ENCODE data around the gene MAPK8. TPM values are rescaled to one million over a fixed set of nuclear protein-coding genes. Genes with fewer than 3 reads are reported as not detected.

MAPK8 gene
- polyA plus RNA-seq, 2 donors: 14.5 to 16.1 TPM

- Histone ChIP-seq H3K27ac (ENCODE audit: low read depth in 2 of 2, low read length in 1 of 2) (no peak overlapping the region), H3K36me3 (ENCODE audit: control insufficient read depth in 2 of 2, insufficient read depth in 2 of 2, low read length in 1 of 2) (no peaks in the 10 kb centered on the region)
- WGBS, 2 donors: 85 to 89% methylated on average over 19 of the region's 19 CpGs
Observed at GRCh38 chr10:48453451-48454301, 147.2 kb downstream of the MAPK8 start.

DNA sequence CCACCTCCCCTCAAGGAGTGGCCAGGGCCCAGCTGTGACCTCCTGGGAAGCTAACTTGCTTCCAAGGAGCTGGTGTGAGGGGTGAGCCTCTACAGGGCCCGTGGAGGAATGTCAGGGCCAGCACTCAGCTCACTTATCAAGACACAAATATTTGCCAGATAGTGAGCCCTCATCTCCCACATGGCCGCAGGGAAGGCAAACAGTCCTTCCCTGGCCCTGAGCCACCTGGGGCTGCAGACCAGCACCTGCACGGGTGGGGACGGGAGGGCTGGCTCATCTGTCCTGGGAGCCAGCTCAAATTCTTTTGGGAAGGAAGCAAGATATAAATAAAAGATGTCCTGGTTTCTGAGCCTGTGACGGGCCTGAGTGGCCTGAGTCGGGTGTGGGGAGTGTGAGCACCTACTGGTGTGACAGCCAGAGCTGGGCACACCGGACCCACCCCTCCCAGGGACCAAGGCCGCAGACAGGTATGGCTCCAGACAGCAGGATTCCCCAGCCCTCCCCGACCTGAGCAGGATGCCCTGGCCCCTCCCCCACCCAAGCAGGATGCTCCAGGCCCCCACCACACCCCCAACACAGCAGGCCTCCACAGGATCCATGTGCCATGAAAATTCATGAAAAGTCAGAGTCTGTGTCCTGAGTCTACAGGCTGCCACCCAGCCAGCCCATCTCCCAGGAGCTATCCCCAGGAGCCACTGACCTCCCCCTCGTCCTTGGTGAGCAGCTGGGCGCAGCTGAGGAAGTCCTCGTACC lies 148.0 kb downstream of the MAPK8 start:
- H3K27ac ChIP-seq (ENCODE audit: low read depth in 2 of 2, low read length in 1 of 2): no peak overlapping the region
- H3K9me3 ChIP-seq (ENCODE audit: control insufficient read depth in 2 of 2, insufficient read depth in 1 of 2, low read depth in 1 of 2, low read length in 1 of 2): no peaks in the 10 kb centered on the region
- H3K27me3 ChIP-seq (ENCODE audit: control insufficient read depth in 1 of 2, insufficient read depth in 2 of 2, low read length in 2 of 2): no peaks in the 10 kb centered on the region
- 67 to 82% methylated on average over 12 of the region's 12 CpGs for WGBS, 2 donors
- H3K36me3 ChIP-seq (ENCODE audit: control insufficient read depth in 2 of 2, insufficient read depth in 2 of 2, low read length in 1 of 2): no peaks in the 10 kb centered on the region
- peaks cover 3 to 5% of the 10 kb centered on the region in 2 donors for H3K4me1 ChIP-seq (ENCODE audit: control insufficient read depth in 2 of 2, insufficient read depth in 2 of 2, low read length in 1 of 2)
- no peak overlapping the region for H3K4me3 ChIP-seq (ENCODE audit: low read depth in 1 of 2, low read length in 2 of 2)

More at GRCh38 chr10:48453451-48454301, 147.2 kb downstream of the MAPK8 start:
- Histone ChIP-seq H3K4me1 (ENCODE audit: control insufficient read depth in 2 of 2, insufficient read depth in 2 of 2, low read length in 1 of 2) (peaks cover 3 to 5% of the 10 kb centered on the region in 2 donors), H3K9me3 (ENCODE audit: control insufficient read depth in 2 of 2, insufficient read depth in 1 of 2, low read depth in 1 of 2, low read length in 1 of 2) (no peaks in the 10 kb centered on the region), H3K4me3 (ENCODE audit: low read depth in 1 of 2, low read length in 2 of 2) (no peak overlapping the region), H3K27me3 (ENCODE audit: control insufficient read depth in 1 of 2, insufficient read depth in 2 of 2, low read length in 2 of 2) (no peaks in the 10 kb centered on the region)

DNA sequence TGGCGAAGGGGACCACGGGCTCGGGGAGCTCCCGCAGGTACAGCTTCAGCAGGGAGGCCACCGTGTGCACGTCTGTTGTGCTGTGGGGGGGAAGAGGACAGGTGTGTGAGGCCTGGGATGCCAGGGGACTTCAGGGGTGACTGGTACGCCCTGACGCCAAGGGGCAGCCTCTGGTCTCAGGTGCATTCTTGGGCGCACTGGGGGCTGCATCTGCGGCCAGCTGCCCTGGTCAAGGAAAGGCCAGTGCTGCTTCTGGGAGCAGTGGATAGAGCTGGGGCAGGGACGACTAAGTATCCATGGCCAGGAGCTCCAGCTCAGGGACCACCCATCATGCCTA lies 148.5 kb downstream of the MAPK8 start:
- WGBS, 2 donors: 94% methylated on average over 11 of the region's 11 CpGs
- Histone ChIP-seq H3K9me3 (ENCODE audit: control insufficient read depth in 2 of 2, insufficient read depth in 1 of 2, low read depth in 1 of 2, low read length in 1 of 2) (no peaks in the 10 kb centered on the region), H3K4me1 (ENCODE audit: control insufficient read depth in 2 of 2, insufficient read depth in 2 of 2, low read length in 1 of 2) (peaks cover 4% of the 10 kb centered on the region in 2 donors), H3K27me3 (ENCODE audit: control insufficient read depth in 1 of 2, insufficient read depth in 2 of 2, low read length in 2 of 2) (no peaks in the 10 kb centered on the region), H3K36me3 (ENCODE audit: control insufficient read depth in 2 of 2, insufficient read depth in 2 of 2, low read length in 1 of 2) (no peaks in the 10 kb centered on the region), H3K4me3 (ENCODE audit: low read depth in 1 of 2, low read length in 2 of 2) (no peak overlapping the region), H3K27ac (ENCODE audit: low read depth in 2 of 2, low read length in 1 of 2) (no peak overlapping the region)

- H3K9me3 ChIP-seq (ENCODE audit: control insufficient read depth in 2 of 2, insufficient read depth in 1 of 2, low read depth in 1 of 2, low read length in 1 of 2): no peaks in the 10 kb centered on the region
- WGBS, 2 donors: 93 to 98% methylated on average over 13 to 15 of the region's 15 CpGs
- no peaks in the 10 kb centered on the region for H3K27me3 ChIP-seq (ENCODE audit: control insufficient read depth in 1 of 2, insufficient read depth in 2 of 2, low read length in 2 of 2)
- no peak overlapping the region for H3K4me3 ChIP-seq (ENCODE audit: low read depth in 1 of 2, low read length in 2 of 2)
- no peaks in the 10 kb centered on the region for H3K36me3 ChIP-seq (ENCODE audit: control insufficient read depth in 2 of 2, insufficient read depth in 2 of 2, low read length in 1 of 2)
- H3K27ac ChIP-seq (ENCODE audit: low read depth in 2 of 2, low read length in 1 of 2): no peak overlapping the region
- peaks cover 3 to 4% of the 10 kb centered on the region in 2 donors for H3K4me1 ChIP-seq (ENCODE audit: control insufficient read depth in 2 of 2, insufficient read depth in 2 of 2, low read length in 1 of 2)
Observed at GRCh38 chr10:48455392-48456151, 149.1 kb downstream of the MAPK8 start.

DNA sequence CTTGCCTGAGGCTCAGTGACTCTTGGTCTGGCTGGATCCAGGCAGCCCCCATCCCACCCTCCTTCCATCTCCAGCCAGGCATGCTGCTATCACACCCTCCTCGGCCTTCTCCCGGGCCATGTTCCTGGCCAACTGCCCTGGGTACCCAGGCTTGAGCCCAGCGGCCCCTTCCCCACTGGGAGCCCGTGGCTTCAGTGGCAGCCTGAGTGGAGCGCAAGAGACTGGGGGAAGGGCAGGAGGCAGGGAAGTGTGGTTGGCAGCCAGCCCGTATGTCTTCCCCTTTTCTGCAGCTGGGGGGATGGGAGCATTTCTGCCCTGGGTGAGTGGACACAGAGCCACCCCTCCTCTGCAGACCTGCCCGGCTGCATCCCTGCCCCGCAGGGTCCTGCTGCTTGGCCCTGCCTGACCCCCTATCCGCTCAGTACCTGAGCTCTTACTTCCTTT lies 149.9 kb downstream of the MAPK8 start:
- Histone ChIP-seq H3K9me3 (ENCODE audit: control insufficient read depth in 2 of 2, insufficient read depth in 1 of 2, low read depth in 1 of 2, low read length in 1 of 2) (no peaks in the 10 kb centered on the region), H3K27me3 (ENCODE audit: control insufficient read depth in 1 of 2, insufficient read depth in 2 of 2, low read length in 2 of 2) (no peaks in the 10 kb centered on the region), H3K4me3 (ENCODE audit: low read depth in 1 of 2, low read length in 2 of 2) (no peak overlapping the region), H3K27ac (ENCODE audit: low read depth in 2 of 2, low read length in 1 of 2) (no peak overlapping the region), H3K36me3 (ENCODE audit: control insufficient read depth in 2 of 2, insufficient read depth in 2 of 2, low read length in 1 of 2) (no peaks in the 10 kb centered on the region), H3K4me1 (ENCODE audit: control insufficient read depth in 2 of 2, insufficient read depth in 2 of 2, low read length in 1 of 2) (peaks cover 0 to 4% of the 10 kb centered on the region in 2 donors)
- 34 to 52% methylated on average over 9 of the region's 9 CpGs for WGBS, 2 donors

- Histone ChIP-seq H3K27me3 (ENCODE audit: control insufficient read depth in 1 of 2, insufficient read depth in 2 of 2, low read length in 2 of 2) (no peaks in the 10 kb centered on the region), H3K4me3 (ENCODE audit: low read depth in 1 of 2, low read length in 2 of 2) (no peak overlapping the region), H3K9me3 (ENCODE audit: control insufficient read depth in 2 of 2, insufficient read depth in 1 of 2, low read depth in 1 of 2, low read length in 1 of 2) (no peaks in the 10 kb centered on the region), H3K36me3 (ENCODE audit: control insufficient read depth in 2 of 2, insufficient read depth in 2 of 2, low read length in 1 of 2) (no peaks in the 10 kb centered on the region), H3K4me1 (ENCODE audit: control insufficient read depth in 2 of 2, insufficient read depth in 2 of 2, low read length in 1 of 2) (peaks cover 0 to 4% of the 10 kb centered on the region in 2 donors), H3K27ac (ENCODE audit: low read depth in 2 of 2, low read length in 1 of 2) (no peak overlapping the region)
- 73 to 75% methylated on average over 23 to 24 of the region's 24 CpGs for WGBS, 2 donors
Observed at GRCh38 chr10:48456808-48457761, 150.6 kb downstream of the MAPK8 start.

- Histone ChIP-seq H3K27ac (ENCODE audit: low read depth in 2 of 2, low read length in 1 of 2) (no peak overlapping the region), H3K4me3 (ENCODE audit: low read depth in 1 of 2, low read length in 2 of 2) (no peak overlapping the region), H3K36me3 (ENCODE audit: control insufficient read depth in 2 of 2, insufficient read depth in 2 of 2, low read length in 1 of 2) (no peaks in the 10 kb centered on the region), H3K27me3 (ENCODE audit: control insufficient read depth in 1 of 2, insufficient read depth in 2 of 2, low read length in 2 of 2) (no peaks in the 10 kb centered on the region), H3K9me3 (ENCODE audit: control insufficient read depth in 2 of 2, insufficient read depth in 1 of 2, low read depth in 1 of 2, low read length in 1 of 2) (no peaks in the 10 kb centered on the region), H3K4me1 (ENCODE audit: control insufficient read depth in 2 of 2, insufficient read depth in 2 of 2, low read length in 1 of 2) (peaks cover 0 to 4% of the 10 kb centered on the region in 2 donors)
- 69 to 72% methylated on average over 5 of the region's 5 CpGs for whole genome bisulfite sequencing, 2 donors
Observed at GRCh38 chr10:48457949-48458661, 151.6 kb downstream of the MAPK8 start.

DNA sequence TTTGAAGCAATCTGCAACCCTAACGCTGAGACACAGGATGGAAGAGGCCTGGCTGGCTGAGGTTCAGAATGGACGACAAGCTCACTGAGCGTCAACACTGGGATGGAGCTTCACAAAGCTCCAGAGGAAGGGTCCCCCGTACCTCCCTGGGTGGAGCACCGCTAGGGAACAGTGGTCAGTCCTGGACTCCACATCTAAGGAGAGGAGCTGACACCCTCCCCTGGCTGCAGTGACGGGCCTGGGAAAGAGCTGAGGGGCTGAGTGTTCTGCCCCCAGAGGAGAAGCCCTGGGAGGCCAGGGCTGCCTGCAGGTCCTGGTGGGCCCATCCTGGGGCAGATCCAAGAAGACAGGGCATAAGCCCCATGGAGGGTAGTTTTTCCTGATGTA lies 152.2 kb downstream of the MAPK8 start:
- Histone ChIP-seq H3K27ac (ENCODE audit: low read depth in 2 of 2, low read length in 1 of 2) (no peak overlapping the region), H3K4me3 (ENCODE audit: low read depth in 1 of 2, low read length in 2 of 2) (no peak overlapping the region), H3K4me1 (ENCODE audit: control insufficient read depth in 2 of 2, insufficient read depth in 2 of 2, low read length in 1 of 2) (peaks cover 0 to 4% of the 10 kb centered on the region in 2 donors), H3K9me3 (ENCODE audit: control insufficient read depth in 2 of 2, insufficient read depth in 1 of 2, low read depth in 1 of 2, low read length in 1 of 2) (no peaks in the 10 kb centered on the region), H3K36me3 (ENCODE audit: control insufficient read depth in 2 of 2, insufficient read depth in 2 of 2, low read length in 1 of 2) (no peaks in the 10 kb centered on the region), H3K27me3 (ENCODE audit: control insufficient read depth in 1 of 2, insufficient read depth in 2 of 2, low read length in 2 of 2) (no peaks in the 10 kb centered on the region)
- 76 to 77% methylated on average over 6 of the region's 6 CpGs for WGBS, 2 donors

Data from esophagus (tissue), 2 donors.